ENCODE measurements around the gene ZNF30. TPM values are rescaled to one million over a fixed set of nuclear protein-coding genes. Genes with fewer than 3 reads are reported as not detected.
"Not testable (repeated sequence)": the region's sequence is repeated elsewhere in the genome, so short reads cannot be mapped to it uniquely, and the experiment has no call there.

The ZNF30 gene
- total RNA-seq, 4 donors from 2014 or later = 1.6 to 9.9 (median 2.1) TPM

DNA sequence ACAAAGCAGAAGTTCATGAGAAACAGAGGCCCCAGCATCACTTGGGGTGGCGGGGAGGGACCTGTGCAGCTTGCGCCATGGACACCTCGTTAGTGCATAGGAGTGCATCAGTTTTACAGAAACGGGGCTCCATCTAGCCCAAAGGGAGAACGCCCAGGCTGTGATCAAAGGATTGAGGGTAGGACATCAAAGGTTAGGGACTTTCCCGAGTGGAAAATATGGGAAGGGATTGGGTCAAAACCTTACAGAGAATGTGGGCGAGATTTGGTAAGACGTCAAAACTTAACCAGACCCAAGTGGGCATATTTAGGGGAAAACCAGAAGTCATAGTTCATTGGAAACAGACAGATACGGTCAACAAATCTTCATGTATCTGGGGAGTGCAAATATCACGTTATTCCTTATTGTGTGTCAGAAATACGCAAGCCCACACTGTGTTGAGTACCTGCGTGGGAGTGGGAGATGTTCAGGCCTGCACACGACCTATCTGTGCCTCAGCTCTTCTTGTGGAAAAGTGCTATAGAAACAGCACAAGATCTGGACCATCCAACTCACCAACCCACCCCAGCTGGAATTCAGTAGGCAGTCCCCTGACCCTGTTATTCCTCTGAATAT, 64.0 kb downstream of the ZNF30 start:
- no peaks in the 10 kb centered on the region for H3K27me3 ChIP-seq
- peaks cover 0 to 18% (median 0%) of the 10 kb centered on the region in 4 donors for H3K4me1 ChIP-seq
- TF ChIP-seq POLR2A (IDR thresholded peaks at IDR 0.05) = no peak
- TF ChIP-seq, protein P1, sequence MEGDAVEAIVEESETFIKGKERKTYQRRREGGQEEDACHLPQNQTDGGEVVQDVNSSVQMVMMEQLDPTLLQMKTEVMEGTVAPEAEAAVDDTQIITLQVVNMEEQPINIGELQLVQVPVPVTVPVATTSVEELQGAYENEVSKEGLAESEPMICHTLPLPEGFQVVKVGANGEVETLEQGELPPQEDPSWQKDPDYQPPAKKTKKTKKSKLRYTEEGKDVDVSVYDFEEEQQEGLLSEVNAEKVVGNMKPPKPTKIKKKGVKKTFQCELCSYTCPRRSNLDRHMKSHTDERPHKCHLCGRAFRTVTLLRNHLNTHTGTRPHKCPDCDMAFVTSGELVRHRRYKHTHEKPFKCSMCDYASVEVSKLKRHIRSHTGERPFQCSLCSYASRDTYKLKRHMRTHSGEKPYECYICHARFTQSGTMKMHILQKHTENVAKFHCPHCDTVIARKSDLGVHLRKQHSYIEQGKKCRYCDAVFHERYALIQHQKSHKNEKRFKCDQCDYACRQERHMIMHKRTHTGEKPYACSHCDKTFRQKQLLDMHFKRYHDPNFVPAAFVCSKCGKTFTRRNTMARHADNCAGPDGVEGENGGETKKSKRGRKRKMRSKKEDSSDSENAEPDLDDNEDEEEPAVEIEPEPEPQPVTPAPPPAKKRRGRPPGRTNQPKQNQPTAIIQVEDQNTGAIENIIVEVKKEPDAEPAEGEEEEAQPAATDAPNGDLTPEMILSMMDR (IDR thresholded peaks at IDR 0.05) = no peak
- DNase-seq = no peak
- H3K27ac ChIP-seq = no peak overlapping the region
- H3K9me3 ChIP-seq = peaks cover 0 to 5% (median 0%) of the 10 kb centered on the region in 4 donors
- no peaks in the 10 kb centered on the region for H3K36me3 ChIP-seq
- no peak overlapping the region for H3K4me3 ChIP-seq

DNA sequence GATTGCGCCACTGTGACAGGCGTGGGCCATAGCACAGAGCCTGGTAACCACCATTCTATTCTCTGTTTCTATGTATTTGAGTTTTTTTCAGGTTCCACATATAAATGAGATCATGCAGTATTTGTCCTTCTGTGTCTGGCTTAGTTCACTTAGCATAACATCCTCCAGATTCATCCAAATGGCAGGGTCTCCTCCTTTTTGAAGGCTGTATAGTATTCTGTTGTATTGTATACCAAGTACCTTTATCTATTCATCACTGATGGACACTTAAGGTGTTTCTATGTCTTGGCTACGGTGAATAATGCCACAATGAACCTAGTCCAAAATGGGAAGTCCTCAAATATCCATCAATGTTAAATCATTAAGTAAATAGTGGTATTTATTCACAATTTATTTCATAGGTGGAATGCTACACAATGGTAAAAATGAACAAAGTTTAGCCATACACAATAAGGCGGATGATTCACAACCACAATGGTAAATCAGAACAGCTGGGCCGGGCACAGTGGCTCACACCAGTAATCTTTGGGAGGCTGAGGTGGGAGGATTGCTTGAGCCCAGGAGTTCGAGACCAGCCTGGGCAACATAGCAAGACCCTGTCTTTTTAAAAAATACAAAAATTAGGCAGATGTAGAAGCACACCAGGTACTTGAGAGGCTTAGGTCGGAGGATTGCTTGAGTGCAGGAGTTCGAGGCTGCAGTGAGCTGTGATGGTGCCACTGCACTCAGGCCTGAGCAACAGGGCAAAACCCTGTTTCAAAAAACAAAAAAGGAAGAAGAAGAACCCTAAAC, 65.0 kb downstream of the ZNF30 start:
- Histone ChIP-seq H3K9me3 (peaks cover 0 to 5% (median 0%) of the 10 kb centered on the region in 4 donors), H3K27me3 (no peaks in the 10 kb centered on the region), H3K4me1 (peaks cover 0 to 24% (median 0%) of the 10 kb centered on the region in 4 donors), H3K36me3 (no peaks in the 10 kb centered on the region), H3K4me3 (no peak overlapping the region), H3K27ac (no peak overlapping the region)
- DNase-seq = no peak
- TF ChIP-seq, protein P1 (IDR thresholded peaks at IDR 0.05) = no peak
- no peak for TF ChIP-seq POLR2A (IDR thresholded peaks at IDR 0.05)

DNA sequence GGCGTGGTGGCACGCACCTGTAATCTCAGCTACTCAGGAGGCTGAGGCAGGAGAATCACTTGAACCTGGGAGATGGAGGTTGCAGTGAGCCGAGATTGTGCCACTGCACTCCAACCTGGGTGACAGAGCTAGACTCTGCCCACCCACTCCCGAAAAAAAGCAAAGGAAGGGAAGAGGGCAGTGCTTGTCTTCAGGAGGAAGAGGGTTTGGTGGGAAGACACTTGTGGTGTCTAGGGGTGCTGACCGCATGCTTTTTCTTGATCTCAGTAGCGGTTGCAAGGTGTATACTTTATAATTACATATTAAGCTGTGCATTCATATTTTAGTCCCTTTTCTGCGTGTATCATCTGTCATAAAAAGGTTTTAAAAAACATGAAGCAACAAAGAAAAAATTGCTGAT, 65.9 kb downstream of the ZNF30 start:
- not testable (repeated sequence) for H3K4me3 ChIP-seq, H3K9me3 ChIP-seq, H3K27ac ChIP-seq, H3K36me3 ChIP-seq, H3K27me3 ChIP-seq, DNase-seq
- peaks cover 0 to 32% (median 0%) of the 10 kb centered on the region in 4 donors for H3K4me1 ChIP-seq

DNA sequence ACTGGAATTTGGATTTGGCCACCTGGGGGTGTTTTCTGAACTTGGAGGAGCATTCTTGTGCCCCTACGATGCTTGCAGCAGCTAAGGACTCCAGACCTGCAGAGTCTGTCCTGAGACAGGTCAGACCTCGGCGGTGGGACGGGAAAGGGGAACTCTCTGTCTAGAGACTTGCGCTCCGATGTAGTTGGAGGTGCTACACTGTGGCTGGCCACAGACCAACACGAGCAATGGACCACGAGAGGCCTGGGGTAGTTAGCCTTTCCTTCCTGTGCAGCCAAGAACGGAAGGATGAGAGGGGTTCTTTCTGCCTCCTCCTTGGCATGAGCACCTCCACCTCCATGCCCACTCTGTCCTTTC, 67.6 kb downstream of the ZNF30 start:
- Histone ChIP-seq H3K4me3 (no peak overlapping the region), H3K9me3 (peaks cover 0 to 5% (median 0%) of the 10 kb centered on the region in 4 donors), H3K36me3 (no peaks in the 10 kb centered on the region), H3K27ac (peak overlapping the region in 2 of 4 donors; percentile 31 to 68), H3K27me3 (no peaks in the 10 kb centered on the region), H3K4me1 (peaks cover 0 to 45% (median 2%) of the 10 kb centered on the region in 4 donors)
- TF ChIP-seq POLR2A (IDR thresholded peaks at IDR 0.05) = no peak
- TF ChIP-seq, protein P1 (IDR thresholded peaks at IDR 0.05) = no peak
- DNase-seq = no peak

Other genes with a start within 250 kb of the ZNF30 start
- 1 to 10 TPM in 2 of 4 donors, under 1 TPM in 1, not detected in 1; 0.35 to 1.6 (median 1.5) TPM for gene SCGB2B2, start 249.7 kb upstream of the ZNF30 start, total RNA-seq
- gene ZNF302, start 249.2 kb upstream of the ZNF30 start, total RNA-seq = 10 to 100 TPM; 17.3 to 28.4 (median 25.0) TPM
- 10 to 100 TPM; 12.1 to 24.3 (median 18.3) TPM for gene ZNF181, start 192.7 kb upstream of the ZNF30 start, total RNA-seq
- gene ZNF599, start 153.7 kb upstream of the ZNF30 start, total RNA-seq = 1 to 10 TPM; 2.5 to 5.0 (median 3.9) TPM
- gene ZNF792, start 37.3 kb downstream of the ZNF30 start, total RNA-seq = 10 to 100 TPM in 1 of 4 donors, 1 to 10 TPM in 3; 7.0 to 15.7 (median 7.4) TPM
- 100 to 1,000 TPM in 1 of 4 donors, 10 to 100 TPM in 2, 1 to 10 TPM in 1; 6.0 to 135 (median 61.6) TPM for gene GRAMD1A, start 73.4 kb downstream of the ZNF30 start, total RNA-seq
- gene SCN1B, start 103.6 kb downstream of the ZNF30 start, total RNA-seq = 1 to 10 TPM; 2.8 to 9.1 (median 5.1) TPM
- gene HPN, start 114.8 kb downstream of the ZNF30 start, total RNA-seq = 1 to 10 TPM in 1 of 4 donors, under 1 TPM in 1, not detected in 2; 0.67 to 1.4 TPM
- gene FXYD3, start 188.9 kb downstream of the ZNF30 start, total RNA-seq = 1,000 to 10,000 TPM in 3 of 4 donors, 10 to 100 TPM in 1; 33.0 to 1,418 (median 1,063) TPM
- gene LGI4, start 208.2 kb downstream of the ZNF30 start, total RNA-seq = 10 to 100 TPM in 2 of 4 donors, 1 to 10 TPM in 2; 6.1 to 37.3 (median 14.4) TPM
- gene FXYD1, start 211.9 kb downstream of the ZNF30 start, total RNA-seq = 10 to 100 TPM in 2 of 4 donors, not detected in 2; 12.3 to 12.7 TPM
- gene FXYD7, start 216.4 kb downstream of the ZNF30 start, total RNA-seq = not detected
- 10 to 100 TPM in 3 of 4 donors, 1 to 10 TPM in 1; 6.0 to 67.7 (median 22.2) TPM for gene FXYD5, start 227.8 kb downstream of the ZNF30 start, total RNA-seq